Fibroblast of gingiva (primary cell): Measurements from ENCODE around the gene CEP41.
"Not testable (repeated sequence)": the region's sequence is repeated elsewhere in the genome, so short reads cannot be mapped to it uniquely, and the experiment has no call there.

Experiments used
- DNase-seq: peaks from one replicate; pipeline ENCODE4 v3.0.0-alpha.2; 2011; ENCODE audit warnings: low read depth

Gene CEP41

DNA sequence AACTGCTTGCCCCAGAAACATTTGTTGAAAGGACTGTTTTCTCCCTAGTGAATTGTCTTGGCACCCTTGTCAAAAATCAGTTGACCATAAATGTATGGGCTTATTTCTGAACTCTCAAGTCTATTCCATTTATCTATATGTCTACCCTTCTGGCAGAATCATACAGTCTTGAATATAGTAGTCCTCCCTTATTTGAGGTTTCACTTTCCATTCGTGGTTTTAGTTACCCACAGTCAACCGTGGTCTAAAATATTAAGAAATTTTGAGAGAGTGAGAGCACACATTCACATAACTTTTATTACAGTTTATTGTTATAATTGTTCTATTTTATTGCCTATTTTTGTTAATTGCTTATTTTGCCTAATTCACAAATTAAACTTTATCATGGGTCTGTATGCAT lies 17.4 kb upstream of the CEP41 start:
- DNase-seq, result no peak

DNA sequence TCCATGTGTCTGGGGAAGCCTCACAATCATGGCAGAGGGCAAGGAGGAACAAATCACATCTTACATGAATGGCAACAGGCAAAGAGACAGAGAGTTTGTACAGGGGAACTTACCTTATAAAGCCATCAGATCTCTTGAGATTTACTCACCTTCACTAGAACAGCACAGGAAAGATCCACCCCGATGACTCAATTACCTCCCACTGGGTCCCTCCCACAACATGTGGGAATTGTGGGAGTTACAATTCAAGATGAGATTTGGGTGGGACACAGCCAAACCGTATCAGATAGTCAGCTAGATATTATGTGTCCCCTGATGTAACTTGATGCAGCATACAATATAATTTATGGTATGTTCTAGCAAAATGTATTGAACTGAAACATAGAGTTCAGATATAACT lies 14.1 kb upstream of the CEP41 start:
- DNase-seq, result no peak

DNA sequence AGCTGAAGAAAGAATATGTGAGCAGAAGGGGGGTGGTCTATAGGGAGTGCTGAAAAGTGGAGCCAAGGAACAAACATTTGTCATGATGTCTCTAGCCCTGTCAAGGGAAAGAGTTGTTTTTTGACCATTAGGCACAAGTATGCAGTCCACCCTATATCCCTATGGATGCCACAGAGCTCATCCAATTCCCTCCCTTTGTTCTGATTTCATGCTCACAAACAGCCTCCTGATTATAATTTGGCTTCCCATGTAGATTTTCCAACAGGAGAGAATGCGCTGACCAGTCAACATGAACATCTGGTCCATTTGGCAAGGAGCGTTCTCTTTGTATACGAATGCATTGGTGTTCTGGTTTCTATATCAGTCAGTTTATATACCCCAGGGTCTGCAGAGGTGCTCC lies 12.1 kb upstream of the CEP41 start:
- DNase-seq, result no peak

DNA sequence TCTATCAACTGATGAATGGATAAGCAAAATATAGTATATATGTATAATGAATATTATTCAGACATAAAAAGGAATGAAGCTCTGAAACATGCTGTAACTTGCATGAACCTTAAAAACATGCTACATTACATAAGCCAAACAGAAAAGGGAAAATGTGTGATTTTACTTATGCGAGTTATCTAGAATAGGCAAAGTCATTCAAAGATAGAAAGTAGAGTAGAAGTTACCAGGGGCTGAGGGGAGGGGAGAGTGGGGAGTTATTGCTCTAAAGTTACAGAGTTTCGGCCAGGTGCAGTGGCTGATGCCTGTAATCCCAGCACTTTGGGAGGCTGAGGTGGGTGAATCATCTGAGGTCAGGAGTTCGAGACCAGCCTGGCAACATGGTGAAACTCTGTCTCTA lies 10.5 kb upstream of the CEP41 start:
- not testable (repeated sequence) for DNase-seq

DNA sequence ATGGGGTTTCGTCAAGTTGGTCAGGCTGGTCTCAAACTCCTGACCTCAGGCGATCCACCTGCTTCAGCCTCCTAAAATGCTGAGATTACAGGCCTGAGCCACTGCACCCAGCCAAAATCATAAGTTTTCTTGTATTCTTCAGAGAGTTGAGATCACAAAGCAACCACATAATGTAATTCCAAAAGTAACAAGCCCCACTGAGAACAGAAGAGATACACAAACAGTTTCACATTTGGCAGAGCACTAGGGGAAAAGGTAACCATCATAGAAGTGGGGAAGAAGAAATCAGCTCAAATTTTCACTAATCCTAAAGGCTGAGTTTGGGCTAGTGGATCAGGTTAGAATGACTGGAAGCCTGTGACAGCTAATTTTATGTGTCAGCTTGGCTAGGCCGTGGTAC lies 5.4 kb upstream of the CEP41 start:
- DNase-seq, result no peak

DNA sequence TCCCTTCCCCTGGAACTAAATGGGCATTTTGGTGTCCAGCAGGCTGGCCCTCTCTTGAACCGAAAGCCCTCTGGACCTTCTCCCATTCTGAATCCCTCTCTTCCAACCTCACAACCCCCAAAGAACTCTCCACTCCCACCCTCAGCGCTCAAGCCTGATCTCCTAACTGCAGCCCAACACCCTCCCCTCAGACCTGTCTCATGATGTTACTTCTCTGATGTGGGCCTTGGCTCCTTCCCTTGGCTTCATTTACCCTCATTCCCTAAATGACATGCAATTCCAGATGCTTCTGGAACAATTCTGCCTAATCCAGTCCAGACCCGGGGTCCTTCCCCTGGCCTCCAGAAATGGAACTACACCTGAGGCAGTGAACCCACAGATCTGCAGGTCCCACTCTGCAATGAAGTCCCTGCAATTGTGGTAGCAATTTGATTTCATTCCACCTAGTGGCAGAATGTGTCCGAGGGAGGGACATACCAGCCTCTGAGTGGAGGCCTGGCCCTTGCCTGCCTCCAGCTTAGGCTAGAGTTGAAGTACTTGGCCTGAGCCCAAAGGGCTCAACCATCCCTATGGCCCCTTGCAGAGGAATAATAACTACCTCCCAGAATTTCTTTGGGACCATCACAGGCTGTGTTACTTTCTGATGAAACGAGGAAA lies 4.1 kb upstream of the CEP41 start:
- DNase-seq, result no peak

DNA sequence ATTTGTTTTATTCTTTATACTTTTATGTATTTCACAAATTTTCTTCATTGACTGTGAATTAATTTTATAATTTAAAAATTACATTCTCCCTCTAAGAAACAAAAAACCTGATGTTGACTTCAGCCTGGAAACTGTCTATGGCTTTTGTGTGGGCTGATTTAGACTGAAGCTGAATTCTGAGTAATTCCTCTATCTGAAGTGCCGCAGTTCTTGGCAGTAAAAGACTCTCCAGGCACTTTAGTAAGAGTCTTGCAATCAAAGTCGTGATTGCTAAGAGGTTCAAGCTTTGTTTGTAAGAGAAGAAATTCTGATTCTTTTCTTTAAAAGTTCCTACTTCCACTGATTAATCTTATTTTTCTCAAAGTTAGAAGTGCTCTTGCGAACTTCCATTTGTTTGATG lies 3.4 kb upstream of the CEP41 start:
- DNase-seq, result no peak

DNA sequence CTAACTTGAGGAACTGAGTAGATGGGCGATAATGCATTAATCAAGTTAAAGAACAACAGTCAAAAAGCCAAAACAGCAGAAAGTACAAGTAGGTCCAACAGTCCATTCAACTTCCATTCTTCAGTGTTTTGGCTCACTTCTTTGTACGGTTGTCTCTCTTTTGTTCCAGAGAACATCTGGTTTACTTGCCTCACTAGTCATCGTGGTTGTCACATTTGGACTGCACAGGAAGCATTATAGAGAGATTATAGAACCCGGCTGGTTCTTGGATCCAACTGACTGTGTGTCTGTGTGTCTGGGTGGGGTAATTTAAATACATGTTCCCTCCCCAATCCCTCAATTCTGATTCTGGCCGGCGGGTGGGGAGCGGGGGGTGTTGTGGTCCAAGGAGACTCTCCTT lies 1.8 kb upstream of the CEP41 start:
- no peak for DNase-seq

DNA sequence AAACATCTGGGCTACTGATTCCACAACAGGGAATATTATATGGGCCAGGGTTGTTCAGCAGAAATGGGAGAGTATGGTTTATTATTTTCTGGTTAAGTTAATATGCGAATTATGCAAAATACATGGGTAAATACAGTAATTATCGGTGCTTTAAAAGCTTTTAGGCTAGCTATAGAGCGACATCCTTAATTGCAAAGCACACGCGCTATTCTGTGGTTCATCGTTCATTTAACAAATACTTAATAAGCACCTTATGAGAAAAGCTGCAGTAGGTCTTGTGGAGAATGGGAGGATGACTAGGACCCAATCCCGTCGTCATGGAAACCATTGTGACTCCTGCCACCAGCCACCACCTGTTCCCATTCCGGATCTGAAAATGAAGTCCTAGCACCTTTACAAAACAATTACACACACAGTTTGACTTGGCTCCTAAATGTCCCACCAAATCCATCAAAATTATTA lies 623 bp upstream of the CEP41 start:
- no peak for DNase-seq

DNA sequence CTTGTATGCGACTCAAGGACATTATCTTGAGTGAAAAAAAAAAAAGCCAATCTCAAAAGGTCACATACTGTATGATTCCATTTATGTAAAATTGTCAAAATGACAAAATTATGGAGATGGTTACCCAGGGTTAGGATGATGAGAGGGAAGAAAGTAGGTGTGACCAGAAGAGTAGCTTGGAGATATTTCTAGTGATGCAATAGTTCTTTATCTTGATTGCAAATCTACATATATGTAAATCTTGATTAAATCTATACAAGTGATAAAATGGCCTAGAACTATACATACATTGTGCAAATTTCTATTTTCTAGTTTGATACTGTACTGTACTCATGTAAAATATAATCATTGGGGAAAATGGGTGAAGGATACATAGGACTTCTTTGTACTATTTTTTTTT lies 4.6 kb downstream of the CEP41 start:
- no peak for DNase-seq

DNA sequence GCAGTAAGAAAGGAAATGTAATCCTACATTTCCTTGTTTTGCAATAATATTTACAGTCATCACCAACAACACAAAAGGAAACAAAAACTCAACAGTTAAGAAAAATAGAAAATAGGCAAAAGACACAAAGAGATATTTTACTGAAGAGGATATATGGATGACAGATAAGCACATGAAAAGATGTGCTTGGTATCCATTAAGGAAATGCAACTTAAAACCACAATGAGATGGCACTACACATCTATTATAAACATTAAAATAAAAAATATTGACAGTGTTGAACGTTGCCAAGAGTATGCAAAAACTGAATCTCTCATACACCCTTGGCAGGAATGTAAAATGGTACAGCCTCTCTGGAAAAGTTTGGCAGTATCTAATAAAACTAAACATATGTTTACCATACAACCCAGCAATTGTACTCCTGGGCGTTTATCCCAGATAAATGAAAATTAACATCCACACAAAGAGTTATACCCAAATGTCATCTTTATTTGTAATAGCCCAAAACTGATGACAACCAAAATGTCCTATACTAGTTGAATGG lies 5.4 kb downstream of the CEP41 start:
- DNase-seq, result peak; percentile 22

DNA sequence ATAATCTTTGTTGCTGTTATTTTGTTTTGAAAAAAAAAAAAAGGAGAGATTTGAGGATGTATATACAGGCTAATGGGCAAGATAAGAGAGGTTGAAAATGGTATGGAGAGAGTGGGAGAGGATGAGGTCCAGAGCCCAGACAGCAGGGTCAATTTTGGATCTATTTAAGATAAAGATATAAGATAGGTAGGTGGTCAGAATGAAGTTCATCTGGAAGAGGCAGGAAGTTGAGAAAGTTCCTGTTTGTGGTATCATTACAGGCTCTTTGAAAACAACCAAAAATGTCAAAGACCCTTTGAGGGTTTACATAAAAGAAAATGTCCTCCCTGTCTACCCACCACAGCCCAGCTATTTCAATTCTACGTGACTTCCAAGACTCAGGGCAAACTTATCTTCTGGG lies 7.5 kb downstream of the CEP41 start:
- no peak for DNase-seq

DNA sequence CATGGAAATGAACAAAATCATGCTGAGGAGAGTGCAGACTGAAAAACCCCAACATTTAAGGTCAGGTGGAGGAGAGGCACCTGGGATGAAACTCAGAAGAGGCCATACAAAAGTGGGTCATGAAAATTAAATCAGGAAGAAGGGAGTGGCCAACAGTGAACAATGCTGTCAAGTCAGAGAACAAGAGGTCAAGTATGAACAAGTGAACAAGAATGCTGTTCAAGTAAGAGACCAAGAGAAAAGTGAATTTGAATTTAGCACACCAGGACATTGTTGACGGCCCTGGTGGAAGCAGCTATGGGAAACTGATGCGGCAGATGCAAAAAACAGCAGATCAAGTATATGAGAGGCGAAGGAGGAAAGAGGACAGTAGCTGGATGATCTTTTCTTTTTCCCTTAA lies 7.9 kb downstream of the CEP41 start:
- no peak for DNase-seq

DNA sequence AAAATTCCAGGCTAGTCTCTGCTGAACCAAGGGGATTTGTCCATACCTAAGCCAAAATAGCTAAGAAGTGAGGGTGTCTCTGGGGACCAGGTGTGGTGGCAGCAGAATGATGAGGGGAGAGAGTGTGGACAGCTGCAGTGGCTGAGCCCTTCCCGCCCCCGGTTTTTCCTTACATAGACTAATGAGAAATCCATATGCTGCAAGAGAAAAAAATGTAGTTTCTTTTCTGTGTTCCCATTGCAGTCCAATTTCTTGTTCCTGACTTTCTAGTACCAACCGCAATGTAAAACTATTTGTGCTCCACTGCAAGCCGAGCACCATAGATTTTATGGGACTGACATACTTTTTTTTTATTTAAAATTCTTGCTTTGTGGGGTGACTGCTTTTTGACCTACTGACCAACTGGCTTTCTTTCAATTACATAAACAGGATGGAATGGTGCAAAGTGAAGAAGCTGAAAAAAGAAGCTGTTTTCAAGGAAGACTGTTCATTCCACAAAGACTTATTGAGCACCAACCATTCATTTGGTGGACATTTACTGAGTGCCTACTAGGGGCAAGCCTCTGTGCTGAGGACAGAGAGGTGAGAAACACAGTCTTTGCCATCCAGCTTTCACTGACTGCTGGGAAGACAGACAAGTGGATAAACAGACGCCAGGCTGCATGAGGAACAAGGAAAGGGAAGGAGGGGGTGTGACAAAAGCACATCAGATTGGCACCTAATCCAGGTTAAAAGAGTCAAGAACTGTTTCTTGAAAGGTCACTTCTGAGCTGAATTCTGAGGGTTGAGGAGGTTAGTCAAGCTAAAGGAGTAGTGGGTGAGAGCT lies 9.8 kb downstream of the CEP41 start:
- peak; percentile 66 for DNase-seq

DNA sequence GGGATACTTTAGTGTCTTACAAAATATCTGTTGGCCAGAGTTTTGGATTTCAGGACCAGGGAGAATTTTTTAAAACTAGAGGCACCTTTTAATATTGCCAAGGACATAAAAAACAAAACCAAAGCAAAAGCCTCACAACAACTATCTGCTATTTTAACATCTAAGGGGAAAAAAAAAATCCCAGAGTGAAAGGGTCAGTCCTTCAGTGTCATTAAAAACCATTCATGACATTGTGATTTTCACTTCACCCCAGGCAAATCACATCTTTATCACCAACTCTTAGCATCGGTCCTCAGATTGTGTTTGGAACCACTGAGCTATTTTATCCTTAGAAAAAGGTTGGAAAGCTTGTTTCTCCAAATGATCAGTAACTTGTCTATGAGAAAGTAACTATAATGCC lies 10.7 kb downstream of the CEP41 start:
- no peak for DNase-seq

DNA sequence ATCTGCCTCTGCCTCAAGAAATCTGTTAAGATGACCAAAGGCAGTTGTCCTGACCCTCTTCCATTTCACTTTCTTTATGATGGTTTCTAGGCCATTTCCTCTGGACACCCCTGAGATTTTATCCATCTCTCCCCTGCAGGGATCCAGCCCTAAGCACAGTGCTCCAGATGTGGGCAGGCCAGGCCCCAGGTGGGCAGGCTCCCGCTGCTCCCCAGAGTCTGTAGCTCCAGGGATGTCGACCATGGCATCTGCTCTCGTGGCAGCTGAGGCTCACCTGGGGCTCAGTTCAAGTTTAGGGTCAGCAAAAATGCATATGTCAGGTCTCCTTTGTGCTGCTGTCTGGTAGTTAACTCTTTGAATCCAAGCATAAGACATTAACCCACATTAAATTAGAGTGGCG lies 11.8 kb downstream of the CEP41 start:
- no peak for DNase-seq

DNA sequence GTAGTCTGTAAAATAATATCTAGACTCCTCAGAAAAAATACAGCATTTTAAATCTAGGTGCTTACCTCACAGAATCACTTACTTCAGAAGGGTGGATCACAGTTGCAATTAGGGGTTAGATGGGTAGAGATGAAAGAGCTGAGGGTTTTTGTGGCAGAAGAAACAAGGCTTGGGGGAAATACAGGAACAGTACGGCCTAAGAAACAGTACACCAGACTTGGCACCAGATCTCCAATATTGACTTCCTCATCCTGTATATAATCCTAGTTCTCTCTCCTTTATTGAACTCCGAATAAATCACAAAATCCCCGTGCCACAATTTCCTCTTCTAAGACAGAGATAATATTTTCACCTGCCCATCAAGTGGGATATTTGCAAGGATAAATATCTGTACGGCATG lies 14.3 kb downstream of the CEP41 start:
- no peak for DNase-seq

DNA sequence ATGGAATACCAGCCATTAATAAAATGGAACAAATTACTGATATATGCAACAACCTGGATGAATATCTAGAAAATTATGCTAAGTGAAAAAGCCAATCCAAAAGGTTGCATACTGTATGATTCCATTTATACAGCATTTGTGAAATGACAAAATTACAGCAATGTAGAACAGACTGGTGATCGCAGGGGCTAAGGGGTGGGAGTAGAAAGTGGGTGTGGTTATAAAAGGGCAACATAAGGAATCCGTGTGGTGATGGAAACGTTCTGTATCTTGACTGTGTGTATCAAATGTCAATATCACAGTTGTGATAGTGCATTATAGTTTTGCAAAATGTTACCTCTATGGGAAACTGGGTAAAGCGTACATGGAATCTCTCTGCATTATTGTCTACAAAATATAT lies 15.0 kb downstream of the CEP41 start:
- no peak for DNase-seq

DNA sequence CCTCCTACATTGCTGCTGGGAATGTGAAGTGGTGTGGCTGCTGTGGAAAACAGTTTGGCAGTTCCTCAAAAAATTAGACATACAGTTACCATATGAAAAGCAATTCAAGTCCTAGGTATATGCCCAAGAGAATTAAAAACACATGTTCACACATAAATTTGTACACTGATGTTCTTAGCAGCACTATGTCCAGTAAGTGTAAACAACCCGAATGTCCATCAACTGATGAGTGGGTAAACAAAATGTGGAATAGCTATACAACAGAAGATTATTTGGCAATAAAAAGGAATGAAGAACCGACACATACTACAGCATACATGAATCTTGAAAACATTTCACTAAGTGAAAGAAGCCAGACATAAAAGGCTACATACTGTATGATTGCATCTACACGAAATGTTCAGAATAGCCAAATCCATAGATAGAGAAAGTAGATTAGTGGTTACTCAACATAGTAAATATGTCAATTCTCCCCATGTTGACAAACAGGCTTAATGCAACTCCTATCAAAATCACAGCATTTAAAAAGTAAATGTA lies 17.2 kb downstream of the CEP41 start:
- no peak for DNase-seq

DNA sequence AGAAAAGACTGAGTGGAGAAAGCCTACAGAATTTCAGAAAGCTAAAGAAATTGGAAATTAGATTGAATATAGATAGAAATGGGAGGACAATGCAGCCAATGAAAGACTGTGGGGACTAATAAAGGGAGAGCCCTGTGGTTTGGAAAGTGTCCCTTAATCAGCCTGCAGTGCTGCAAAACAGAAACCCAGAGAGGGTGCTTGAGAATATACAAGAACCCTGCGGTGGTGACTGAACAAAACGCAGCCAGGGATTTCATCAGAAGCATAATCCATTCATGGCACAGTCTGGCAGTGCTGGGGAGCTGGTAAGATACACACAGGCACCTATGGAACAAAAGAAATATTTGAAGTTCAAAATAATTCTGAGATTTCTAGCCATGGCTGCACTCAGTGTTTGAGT lies 19.1 kb downstream of the CEP41 start:
- DNase-seq, result peak; percentile 52

DNA sequence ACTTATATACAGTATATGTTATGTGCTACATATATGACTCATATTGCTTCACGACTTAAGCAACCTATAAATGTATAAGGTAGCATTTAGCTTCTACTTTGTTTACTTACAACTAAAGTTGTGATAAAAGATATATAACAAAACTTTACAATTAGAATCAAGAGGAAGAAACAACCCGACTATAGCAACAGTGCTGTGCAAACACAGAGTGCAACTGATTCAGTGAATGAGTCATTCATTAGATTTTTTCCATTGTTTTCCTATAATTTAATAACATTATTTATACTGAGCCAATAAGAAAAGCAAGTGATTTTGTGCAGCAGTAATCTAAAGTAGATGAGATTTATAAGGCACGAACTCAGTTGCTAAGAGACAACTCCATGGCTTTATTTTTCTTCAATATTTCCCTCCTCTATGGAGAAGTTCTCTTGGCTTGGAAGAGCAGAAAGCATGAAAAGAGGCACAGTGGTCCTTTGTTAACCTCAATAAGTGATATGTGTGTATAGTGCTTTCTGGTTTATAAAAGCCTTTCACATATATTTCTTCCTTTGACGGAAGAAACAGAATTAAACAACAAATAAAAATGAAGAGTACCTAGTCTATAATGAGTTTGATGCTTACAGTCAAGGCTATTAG lies 19.8 kb downstream of the CEP41 start:
- no peak for DNase-seq

DNA sequence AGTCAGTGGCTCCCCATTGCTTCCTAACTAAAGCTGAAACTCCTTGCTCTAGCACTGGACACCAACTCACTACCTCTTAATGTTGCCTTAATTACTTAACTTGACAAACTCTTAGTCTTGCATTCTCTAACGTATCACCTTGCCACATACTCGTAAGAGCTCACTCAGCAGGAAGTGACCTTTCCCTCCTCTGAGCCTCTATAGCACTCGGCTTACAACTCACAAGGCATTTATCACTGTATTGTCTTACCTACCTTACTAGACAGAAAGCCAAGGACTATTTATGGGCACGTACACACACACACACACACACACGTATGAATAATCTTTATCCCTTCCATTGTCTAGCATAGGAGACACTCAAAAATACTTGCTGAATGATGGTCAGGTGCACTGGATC lies 21.2 kb downstream of the CEP41 start:
- no peak for DNase-seq

DNA sequence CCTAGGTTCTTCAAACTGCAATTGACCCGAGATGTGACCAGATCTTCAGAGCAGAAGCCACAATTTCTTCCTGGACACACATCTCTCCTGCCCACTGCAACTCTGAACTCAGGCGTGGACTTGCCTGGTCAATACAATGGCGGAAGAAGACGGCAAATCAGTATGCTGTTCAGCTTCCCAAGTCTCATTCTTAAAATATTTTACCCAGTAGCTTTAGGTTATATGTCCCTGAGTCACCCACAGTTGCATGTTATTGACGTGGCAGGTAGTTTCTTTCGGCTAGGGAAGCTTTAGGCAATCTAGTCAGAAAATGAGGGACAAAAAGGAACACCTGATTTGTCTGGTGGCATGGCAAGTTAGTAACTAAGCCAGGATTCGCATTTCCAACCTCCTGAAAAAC lies 22.5 kb downstream of the CEP41 start:
- no peak for DNase-seq
